NCI-H82 treated with DMSO at 0.1 percent for 48 hours (cell line): ENCODE results near the gene IL20RA.

ENCODE experiments used
- DNase-seq: peaks from one replicate; lab custom pipeline; 2025; ENCODE audit not compliant: unreplicated experiment; lab: John Stamatoyannopoulos, UW

IL20RA gene

DNA sequence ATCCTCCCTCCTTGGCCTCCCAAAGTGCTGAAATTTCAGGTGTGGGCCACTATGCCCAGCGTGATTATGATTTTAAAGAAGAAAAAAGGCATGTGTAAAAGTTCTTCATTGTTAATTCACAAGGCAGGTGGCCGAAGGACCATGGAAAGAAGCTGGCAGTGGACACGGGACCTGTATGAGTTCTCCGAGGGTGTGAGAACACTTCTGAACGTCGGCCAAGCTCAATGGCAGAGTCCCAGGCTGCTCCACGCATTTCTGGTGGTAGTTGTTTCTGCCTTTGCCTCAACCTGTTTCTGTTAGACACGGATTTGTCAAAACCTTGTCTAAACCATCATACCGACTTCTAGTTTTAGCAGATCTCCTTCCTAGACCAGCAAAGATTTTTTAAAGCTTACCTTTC lies 36.6 kb downstream of the IL20RA start:
- no peak for DNase-seq

DNA sequence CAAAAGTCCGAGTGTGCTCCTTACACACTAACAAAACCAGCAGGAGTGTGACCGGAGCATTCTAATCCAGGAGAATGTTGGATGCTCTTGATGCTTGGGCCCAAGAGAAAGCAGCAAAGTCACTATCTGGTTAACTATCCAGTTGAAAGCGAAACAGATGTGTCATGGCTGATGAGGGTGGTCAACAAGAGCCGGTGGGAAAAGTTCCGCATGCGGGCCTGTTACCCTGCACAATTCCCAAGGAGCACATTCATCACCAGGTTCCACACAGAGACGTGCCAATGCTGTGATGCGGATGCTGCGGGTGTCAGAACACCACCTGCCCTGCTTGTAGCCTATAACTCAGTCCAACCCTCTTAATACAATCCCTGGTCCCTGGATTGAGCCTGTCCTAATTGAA lies 38.7 kb downstream of the IL20RA start:
- DNase-seq = no peak

DNA sequence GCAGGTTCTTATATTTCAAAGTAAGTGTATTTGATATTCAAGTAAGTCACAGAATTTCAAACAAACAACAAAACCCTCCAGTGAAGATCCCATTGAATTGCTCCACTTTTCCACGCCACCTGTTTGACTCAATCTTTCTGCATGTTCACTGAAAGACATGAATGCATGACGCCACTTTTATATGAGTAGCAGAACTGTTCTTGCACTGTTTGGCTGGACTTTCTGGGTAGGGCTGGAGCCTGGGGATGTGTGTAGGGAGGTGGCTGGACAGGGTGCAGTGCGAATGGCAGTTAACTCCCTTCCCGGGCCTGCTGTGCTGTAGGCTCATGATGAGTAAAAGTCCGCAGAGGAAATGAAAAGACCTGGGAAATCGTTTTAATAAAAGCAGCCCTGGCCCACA lies 39.7 kb downstream of the IL20RA start:
- DNase-seq = no peak

DNA sequence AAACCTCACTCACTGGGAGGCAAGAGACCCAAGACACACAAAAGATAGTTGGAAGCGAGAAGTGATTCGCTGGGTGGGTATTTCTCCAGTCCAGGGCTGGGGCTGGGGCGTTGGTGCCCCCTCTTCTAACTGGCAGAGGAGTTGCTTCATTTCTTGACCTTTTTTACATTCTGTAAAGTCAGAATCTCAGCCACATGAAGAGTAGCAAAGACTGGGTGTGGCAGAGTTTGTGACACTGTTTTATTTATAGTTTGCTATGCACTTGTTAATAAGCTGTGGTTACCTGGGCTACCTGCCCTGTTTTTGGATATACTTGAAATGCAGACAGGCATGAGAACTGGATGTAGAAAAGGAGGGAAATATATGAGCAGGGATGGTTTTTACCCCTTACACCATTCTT lies 42.3 kb downstream of the IL20RA start:
- DNase-seq = no peak

DNA sequence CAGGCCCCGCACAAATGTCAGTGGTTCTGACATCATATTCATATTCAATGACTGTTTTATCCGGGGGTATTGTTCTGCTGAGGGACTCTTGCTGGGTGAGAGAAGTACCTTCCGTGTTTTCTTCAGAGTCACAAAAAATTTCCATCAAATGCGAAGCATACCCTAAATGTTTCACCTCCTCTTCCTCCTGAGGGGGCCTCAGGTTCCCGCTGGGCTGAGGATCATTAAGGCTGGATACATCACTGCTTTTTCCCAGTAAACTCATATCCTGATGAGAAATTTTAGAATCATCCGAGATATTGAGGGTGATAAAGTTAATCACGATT lies 42.8 kb downstream of the IL20RA start:
- DNase-seq = no peak

DNA sequence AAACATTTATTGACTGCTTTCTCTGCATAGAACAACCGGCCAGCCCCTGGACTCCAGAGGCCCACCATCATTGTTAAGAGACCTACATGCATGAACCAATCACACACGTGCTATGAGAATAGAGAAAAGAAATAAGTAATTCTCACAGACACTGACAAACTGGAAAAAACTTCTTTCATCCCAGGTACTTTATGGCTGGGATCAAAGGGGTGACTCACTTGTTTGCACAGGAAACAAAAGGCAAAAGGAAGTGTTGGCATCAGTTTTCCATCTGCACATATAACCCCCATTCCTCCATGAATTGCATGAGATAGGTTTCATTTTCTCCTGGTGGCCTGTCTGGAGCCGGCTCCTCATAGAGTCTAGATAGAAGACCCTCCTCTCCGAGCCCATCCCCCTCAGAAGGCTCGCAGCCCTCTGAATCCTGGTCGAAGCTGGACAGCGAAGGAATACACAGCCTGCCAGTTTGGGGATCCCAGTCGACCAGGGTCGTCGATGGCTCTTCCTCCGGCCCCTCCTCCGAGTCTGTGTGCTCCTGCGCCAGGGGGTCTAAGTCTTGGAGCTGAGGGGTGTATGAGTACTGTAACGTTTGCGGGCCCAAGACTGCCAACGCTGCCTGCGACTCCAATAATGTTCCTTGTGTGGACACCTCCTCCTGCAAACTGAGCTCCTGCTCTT lies 43.3 kb downstream of the IL20RA start:
- no peak for DNase-seq

DNA sequence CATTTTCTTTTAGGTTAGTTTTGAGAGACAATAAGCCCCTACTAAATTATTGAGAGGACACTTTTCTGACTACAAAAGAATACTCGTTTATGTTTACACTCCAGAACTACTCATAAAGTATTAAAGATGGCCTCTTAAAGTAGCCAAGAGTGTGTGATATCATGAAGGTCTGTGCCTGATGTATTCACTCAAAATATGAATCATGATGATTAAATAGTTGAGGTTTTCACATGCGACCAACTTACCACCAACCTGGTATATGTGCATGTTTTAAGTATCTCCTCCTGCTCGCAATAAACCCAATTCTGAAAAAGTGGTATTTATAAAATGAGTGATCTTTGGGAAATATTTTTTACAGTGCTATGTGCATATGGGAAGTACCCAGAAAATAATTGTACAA lies 43.9 kb downstream of the IL20RA start:
- DNase-seq = no peak

DNA sequence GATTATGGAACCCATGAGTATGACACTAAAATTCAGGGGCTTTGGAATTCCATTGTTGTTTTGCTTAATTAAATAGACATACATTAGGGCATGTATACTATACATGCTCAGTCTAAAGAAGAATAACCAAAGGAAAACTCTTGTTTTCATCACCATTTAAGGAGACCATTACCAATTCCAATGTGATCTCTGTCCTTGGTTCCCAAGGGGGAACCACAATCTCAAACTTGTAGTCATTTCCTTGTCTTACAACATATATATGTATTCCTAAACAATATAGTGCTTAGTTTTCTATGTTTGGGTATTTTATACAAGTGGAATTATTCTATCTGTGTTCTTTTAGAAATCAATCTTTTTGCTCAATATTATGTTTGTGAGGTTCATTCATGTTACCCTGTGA lies 49.2 kb downstream of the IL20RA start:
- DNase-seq = no peak

DNA sequence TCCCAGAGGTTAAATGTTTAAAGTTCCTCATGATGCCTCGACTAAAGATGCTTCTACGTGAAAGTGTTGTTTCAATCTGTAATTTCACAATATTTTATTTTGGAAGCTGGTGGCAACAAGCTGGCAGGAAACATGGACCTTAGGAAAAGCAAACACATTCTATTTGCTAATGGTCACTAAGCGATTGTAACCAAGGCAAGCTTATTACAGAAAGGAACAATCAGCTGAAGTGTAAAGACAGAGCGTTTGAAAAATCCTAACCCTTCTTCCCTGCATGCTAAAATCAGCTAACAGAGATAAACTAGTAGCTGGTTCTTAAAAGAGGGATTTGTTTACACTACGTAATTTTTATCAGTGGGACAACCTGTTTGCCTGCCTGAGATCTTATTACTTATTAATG lies 50.0 kb downstream of the IL20RA start:
- no peak for DNase-seq

DNA sequence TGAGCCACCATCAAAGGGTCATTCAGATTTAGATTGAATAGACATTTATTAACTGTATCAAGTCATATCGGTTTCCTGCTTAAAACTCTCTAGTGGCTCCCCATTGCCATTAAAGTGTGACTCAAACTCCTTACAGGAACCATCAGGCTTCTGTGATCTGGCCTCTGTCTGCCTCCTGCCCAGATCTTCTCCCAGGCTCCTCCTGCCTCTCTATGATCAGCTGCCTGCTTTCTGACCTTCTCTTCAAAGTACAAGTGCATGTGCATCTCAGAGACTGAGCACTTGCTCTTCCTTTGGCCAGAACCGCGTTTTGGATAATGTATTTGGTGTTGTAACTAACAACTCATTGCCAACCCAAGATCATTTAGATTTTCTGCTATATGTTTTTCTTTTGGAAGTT lies 52.7 kb downstream of the IL20RA start:
- DNase-seq = no peak

DNA sequence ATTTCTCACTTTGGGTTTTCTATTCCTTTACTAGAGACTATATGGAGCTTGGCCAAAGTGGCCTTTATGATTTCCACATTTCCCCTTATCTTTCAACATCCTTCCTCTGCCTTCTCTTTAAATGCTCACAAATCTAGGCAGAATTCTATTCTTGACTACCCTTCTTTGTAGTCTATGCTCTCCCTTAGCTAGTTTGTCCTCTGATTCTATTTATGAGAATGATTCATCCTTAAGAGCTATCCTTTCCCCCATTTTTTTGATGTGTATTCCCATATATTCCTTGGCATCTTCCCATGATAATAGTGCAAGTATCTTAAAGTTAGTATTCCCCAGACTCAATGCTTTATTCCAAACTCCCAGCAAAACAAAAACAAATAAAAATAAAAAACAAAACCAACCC lies 53.1 kb downstream of the IL20RA start:
- no peak for DNase-seq

DNA sequence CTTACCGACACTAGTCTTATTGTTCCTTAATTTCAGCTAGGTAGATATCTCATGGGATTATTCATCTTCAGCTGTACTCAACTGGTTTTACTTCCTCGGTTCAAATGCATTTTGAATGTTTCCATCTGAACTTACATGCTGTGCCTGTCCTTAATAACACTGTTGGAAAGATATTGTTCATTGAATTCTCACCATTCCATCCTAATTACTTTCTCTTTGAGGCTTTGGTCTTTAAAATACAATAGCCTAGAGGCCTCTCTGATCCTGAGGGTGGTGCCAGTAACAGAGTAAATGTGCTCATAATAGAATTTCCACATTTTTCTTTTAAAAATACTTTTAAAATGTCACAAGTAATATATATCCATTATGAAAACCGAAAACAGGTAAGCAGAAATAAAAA lies 54.0 kb downstream of the IL20RA start:
- DNase-seq = no peak

DNA sequence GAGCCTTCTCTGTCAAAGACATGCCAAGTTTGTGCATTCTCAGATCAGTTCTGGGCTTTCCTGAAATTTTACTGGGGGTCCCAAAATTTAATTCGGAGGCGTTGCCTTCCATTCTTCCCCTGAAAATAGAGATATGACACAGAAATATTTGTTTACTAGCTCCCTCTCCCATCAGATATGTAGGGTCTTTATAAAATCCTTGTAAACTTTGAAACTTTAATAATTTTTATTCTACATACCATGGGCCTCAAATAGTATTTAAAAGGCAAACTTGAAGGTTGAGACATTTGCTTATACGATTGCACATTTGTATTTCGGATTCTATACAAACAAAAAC lies 54.6 kb downstream of the IL20RA start:
- no peak for DNase-seq

DNA sequence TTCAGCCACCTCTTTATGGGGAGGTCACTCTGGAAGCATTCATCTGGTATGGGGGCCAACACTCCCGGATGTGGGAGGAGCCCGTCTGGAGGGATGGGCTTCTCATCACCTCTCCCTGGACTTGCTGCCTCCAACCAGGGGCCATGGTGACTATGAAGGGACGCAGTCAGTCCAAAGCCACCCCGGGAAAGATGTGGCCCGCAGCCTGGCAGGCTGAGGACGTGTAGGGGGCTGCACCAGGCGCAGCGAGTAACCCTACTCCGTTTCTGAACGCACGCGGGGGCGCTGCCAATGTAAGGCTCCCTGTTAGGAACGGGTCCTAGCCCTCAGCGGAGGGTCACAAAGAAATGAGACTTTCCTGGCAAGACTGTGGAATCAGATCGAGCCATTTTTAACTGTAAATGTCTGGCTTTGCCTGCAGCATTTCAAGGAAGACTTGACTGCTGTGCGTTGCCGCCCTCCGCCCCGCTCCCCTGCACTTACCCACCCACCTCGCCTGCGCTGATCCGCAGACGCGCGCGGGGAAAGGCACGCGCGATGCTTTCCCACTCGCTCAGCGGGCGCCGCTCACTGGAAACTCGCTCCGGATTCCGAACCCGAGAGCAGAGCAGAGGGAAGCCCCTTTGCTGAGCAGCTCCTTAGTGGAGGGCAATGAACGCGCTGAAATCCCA lies 55.1 kb downstream of the IL20RA start:
- no peak for DNase-seq

DNA sequence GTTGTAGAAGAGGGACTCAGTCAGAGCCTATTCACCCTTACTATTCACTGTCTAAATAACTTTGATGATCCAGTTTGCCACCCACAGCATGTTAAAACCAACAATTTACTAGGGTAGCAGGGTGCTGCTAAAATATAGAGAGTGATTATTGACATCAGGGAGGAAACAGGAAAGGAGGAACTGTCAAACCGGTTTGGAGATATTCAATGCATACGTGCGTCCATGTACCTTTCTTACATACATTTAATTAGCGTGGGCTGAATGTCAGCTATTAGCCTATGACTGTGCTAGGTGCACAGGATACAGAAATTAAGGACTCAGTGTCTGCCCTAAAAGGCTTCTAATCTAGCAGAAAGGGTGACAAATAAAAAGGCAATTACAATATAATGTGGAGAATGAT lies 57.2 kb downstream of the IL20RA start:
- no peak for DNase-seq

DNA sequence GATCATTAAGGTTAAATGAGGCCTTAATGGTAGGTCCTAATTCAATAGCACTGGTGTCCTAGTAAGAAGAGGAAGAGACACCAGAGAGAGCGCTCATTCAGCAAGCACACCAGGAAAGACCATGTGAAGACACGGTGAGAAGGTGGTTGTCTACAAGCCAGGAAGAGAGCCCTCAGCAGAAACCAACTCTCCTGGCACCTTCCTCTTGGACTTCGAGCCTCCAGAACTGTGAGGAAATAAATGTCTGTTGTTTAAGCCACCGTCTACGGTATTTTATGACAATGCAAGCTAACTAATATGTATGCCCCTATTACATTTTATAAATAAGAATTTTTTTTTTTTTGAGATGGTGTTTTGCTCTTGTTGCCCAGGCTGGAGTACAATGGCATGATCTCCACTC lies 59.3 kb downstream of the IL20RA start:
- DNase-seq = no peak

DNA sequence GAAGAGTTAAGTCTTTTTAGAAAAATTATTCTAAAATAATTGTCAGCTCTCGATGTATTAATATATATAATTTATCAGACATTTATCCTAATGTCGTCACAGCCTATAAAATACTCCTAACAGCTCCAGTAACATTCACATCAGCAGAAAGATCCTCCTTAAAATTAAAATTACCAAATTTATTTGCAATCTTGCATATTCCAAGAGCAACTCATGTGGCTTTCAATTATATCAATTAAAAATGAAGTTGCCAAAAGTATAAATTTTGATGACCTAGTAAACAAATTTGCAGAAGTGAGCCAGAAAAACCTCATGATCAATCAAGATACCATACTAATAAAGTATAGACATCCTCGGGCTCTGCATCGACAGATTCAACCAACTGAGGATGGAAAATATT lies 60.2 kb downstream of the IL20RA start:
- no peak for DNase-seq

DNA sequence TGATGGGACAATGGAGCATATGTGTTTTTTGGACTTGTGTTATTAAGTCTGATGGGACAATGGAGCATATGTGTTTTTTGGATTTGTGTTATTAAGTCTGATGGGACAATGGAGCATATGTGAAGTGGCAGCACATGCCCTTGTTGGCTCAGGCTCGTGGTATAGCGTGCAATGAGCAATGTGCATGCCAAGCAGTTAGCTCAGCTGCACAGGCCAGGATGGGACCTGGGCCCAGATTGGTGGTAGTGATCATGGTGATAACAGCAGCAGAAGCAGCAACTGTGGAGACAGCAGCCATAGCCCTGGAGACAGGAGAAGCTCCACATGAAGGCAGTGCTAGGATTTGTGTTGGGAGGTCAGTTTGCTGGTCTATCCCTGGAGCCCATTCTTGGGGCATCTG lies 61.1 kb downstream of the IL20RA start:
- DNase-seq = no peak

DNA sequence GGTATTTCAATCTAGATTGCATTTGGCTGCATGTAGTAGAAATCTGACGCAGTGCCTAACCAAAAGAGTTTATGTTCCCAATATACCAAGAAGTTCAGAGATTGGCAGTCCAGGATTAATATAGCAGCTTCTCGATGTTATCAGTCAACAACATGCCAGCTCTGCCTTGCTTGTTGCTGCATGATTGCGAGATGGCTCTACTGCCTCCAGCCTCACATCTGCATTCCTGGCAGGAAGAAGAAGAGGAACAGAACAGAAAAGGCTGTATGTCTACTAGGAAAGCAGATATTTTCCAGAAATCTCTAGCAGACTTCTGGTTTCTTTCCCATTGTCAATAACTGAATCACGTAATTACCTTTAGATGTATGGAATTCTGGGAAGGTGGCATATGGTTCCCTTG lies 61.8 kb downstream of the IL20RA start:
- DNase-seq = no peak

DNA sequence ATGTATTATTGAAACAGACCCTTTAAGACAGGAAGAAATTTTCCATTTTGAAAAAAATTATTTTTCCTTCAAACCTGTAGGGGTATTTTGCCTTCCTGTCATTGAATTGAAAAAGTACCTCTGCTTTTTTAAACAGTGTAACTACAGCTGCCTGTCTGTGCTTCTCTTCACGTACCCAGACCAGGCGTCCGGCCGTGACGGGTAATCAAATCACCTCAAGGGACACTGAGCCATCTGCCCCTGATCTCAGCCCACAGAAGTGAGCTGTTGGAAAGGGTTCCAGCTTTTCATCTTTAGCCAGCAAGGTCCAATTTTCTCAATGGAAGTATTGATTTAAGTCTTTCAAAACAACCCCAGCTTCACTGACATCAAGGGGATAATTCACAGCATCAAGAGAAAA lies 64.7 kb downstream of the IL20RA start:
- DNase-seq = no peak

DNA sequence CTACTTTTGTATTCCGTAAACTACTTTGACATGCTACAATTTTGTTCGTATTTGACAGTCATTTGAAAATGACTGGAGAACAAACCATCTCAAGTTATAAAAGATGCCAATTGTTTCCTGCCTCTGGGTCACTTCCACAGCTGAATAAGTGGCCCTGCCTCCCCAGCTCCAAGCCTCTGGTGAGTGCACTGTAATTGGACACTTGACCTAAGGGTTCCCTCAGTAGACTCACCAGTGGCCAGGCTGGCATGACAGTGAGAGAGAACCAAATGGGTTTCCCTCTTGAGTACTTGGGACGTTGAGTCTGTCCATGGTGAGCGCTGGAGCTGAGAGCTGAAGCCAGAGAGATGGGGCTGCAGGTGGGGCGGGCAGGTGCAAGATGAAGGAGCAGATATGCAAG lies 65.6 kb downstream of the IL20RA start:
- DNase-seq = no peak

DNA sequence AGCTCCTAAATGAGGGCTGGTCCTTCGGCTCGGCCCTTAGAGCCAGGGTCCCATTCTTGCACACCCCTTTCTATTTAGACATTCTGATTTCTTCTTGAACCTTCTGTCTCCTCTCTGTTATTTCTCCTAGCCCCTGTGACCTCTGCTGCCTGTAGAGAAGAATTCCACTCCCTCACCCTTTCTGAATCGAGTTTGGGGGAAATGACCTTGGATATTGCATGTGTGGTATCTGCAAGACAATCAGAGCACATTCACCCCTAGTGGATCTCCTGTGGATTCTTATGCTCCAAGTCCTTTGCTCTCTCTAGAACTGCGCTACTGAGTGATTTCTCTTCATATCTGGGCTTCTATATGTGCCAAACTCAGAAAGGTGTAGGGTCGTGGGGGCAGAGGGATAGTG lies 67.7 kb downstream of the IL20RA start:
- DNase-seq = no peak

DNA sequence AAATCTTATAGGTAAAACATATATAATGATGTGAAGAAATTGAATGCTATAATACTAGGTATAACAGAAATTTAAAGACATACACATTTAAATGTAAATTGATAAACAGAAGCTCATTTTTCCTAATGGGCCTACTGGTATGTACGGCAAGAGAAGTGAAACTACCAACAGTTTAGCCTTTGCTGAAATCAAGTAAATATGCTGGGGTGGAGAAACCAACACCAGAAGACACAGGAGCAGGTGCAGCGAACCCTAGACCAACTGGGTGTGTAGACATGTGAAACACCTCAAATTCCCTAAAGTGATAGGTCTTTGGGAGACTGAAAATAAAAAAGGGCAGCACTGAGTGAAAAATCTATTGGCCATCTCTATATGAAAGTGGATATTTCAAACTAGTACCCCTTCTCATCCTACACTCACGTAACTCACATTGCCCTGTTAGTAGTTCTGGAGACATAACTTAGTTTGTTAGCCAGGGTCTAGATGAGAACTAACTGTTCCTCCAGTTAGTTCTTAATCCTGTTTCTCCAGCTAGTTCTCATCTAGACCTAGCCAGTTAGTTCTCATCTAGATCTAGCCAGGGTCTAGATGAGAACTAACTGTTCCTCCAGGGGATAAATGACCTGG lies 69.6 kb downstream of the IL20RA start:
- DNase-seq = no peak
